GM23248 (cell line): ENCODE data around the gene WWTR1. TPM values are rescaled to one million over a fixed set of nuclear protein-coding genes. Genes with fewer than 3 reads are reported as not detected.
A peak's percentile ranks its signal among the peaks of the same experiment; 100 is the strongest.

Experiments
- DNase-seq: peaks from one replicate; pipeline ENCODE4 v3.0.0-alpha.2; 2015
- H2AFZ ChIP-seq: fragments of 200-600 bp; sonication (generic); 2 replicates; pipeline ENCODE4 v1.6.1; 2016; ENCODE audit warnings: antibody characterized with exemption
- H3F3A ChIP-seq: fragments of 200-600 bp; sonication (generic); 2 replicates; pipeline ENCODE4 v1.6.1; 2016; ENCODE audit warnings: mild to moderate bottlenecking, antibody characterized with exemption, mixed run types; ENCODE audit not compliant: insufficient read depth
- H3K27ac ChIP-seq: fragments of 200-600 bp; sonication (generic); 2 replicates; pipeline ENCODE4 v1.5.1; 2016; ENCODE audit warnings: mild to moderate bottlenecking
- H3K27me3 ChIP-seq: fragments of 200-600 bp; sonication (generic); replicated peaks from 2 replicates; pipeline ENCODE4 v1.6.1; 2016; ENCODE audit warnings: mild to moderate bottlenecking; ENCODE audit not compliant: insufficient read depth
- H3K36me3 ChIP-seq: fragments of 200-600 bp; sonication (generic); 2 replicates; pipeline ENCODE4 v1.6.1; 2016; ENCODE audit warnings: low read depth, mild to moderate bottlenecking
- H3K4me1 ChIP-seq: fragments of 200-600 bp; sonication (generic); 2 replicates; pipeline ENCODE4 v1.6.1; 2016; ENCODE audit warnings: mild to moderate bottlenecking; ENCODE audit not compliant: insufficient read depth
- H3K4me2 ChIP-seq: fragments of 200-600 bp; sonication (generic); one replicate; pipeline ENCODE4 v1.6.1; 2016; ENCODE audit warnings: mild to moderate bottlenecking; ENCODE audit not compliant: unreplicated experiment
- H3K4me3 ChIP-seq: fragments of 200-600 bp; sonication (generic); 2 replicates; pipeline ENCODE4 v1.5.1; 2016; ENCODE audit warnings: mild to moderate bottlenecking
- H3K79me2 ChIP-seq: fragments of 200-600 bp; sonication (generic); 2 replicates; pipeline ENCODE4 v1.6.1; 2016; ENCODE audit warnings: mild to moderate bottlenecking; ENCODE audit not compliant: insufficient read depth
- H3K9ac ChIP-seq: fragments of 200-600 bp; sonication (generic); 2 replicates; pipeline ENCODE4 v1.6.1; 2016; ENCODE audit warnings: mild to moderate bottlenecking
- H3K9me2 ChIP-seq: fragments of 200-600 bp; sonication (generic); 2 replicates; pipeline ENCODE4 v1.6.1; 2016; ENCODE audit warnings: mixed run types, mild to moderate bottlenecking, moderate library complexity; ENCODE audit not compliant: insufficient read depth
- H3K9me3 ChIP-seq: fragments of 200-600 bp; sonication (generic); one replicate; pipeline ENCODE4 v1.6.1; 2017; ENCODE audit warnings: low read depth
- H4K20me1 ChIP-seq: fragments of 200-600 bp; sonication (generic); 2 replicates; pipeline ENCODE4 v1.6.0; 2016; ENCODE audit not compliant: insufficient read depth
- EZH2 ChIP-seq: fragments of 200-600 bp; sonication (generic); IDR thresholded peaks from 2 replicates; pipeline ENCODE4 v1.6.1; 2018; ENCODE audit warnings: antibody characterized with exemption, mild to moderate bottlenecking; ENCODE audit not compliant: insufficient read depth, poor library complexity, severe bottlenecking
- EZH2phosphoT487 ChIP-seq: fragments of 200-600 bp; sonication (generic); IDR thresholded peaks from 2 replicates; pipeline ENCODE4 v1.6.1; 2018; ENCODE audit warnings: antibody characterized with exemption, moderate library complexity, mild to moderate bottlenecking, low read depth; ENCODE audit not compliant: insufficient read depth
- WGBS, 2 experiments: methylation state at CpG; one replicate each; pipeline ENCODE4 v1.1.6; 2015 to 2017; ENCODE audit warnings: low lambda C conversion rate in 2 of 2, low coverage in 1 of 2; ENCODE audit errors: missing lambda C conversion rate in 2 of 2; 5-methylcytosine and 5-hydroxymethylcytosine counted together
- in situ Hi-C: fragments of 300-500 bp; cut with MboI; formaldehyde crosslinking; loops from 2 replicates; pipeline ENCODE4 v1.15.0; 2020
- polyA plus RNA-seq: library from polyadenylated mRNA; unstranded; fragments of >200 nt; fragmentation: Nextera tagmentation; extraction: Ambion mirVana; gene quantifications from 2 replicates; pipeline ENCODE4 v1.2.1, GENCODE V29; 2016
- total RNA-seq: library from RNA; depleted of rRNA; stranded (reverse); fragments of >200 nt; shearing (Covaris generic); gene quantifications from 2 replicates; pipeline ENCODE4 v1.2.3, GENCODE V29; 2014

The WWTR1 gene
- total and polyA plus RNA-seq, 2 experiments from 2014 or later = 53.3 to 75.7 TPM

DNA sequence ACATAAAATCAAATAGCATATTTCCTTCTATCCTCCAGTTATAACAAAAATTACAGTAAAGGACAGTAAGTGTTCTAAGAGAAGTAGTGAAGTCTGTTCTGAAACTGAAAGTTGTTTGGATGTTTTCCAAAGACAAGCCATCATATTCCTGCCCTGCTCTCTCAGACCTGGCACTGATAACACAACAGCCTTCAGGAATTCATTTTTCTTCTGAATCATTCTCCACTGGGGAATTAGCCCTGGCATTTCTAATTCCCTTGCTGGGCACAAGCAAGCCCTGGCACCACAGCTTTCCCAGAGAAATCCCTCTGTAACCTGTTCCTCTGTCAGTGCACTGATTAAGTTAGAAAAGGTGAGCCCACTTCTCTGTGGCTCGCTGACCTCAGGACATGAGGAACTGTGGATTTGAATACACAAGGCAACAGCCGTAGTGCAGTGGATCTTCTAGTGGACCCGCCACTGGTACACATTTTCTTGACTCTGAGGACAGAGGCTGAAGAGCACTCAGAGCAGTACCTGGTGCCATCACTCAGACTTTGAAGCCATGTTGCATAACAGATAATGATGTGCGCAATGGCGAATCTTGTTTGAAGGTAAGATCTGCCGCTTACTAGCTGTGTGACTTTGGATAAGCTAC lies 61.6 kb downstream of the WWTR1 start:
- no peaks in the 10 kb centered on the region for H4K20me1 ChIP-seq
- H3K9me3 ChIP-seq = no peaks in the 10 kb centered on the region
- peaks cover 100% of the 10 kb centered on the region for H3K79me2 ChIP-seq
- H3K4me3 ChIP-seq = no peak overlapping the region
- no peak for TF ChIP-seq EZH2
- no peak for TF ChIP-seq EZH2phosphoT487
- H3F3A ChIP-seq = no peaks in the 10 kb centered on the region
- H3K4me1 ChIP-seq = peaks cover 12% of the 10 kb centered on the region
- no peaks in the 10 kb centered on the region for H3K27me3 ChIP-seq
- in situ Hi-C loops = no loop called here
- H2AFZ ChIP-seq = no peak overlapping the region
- H3K9me2 ChIP-seq = no peaks in the 10 kb centered on the region
- H3K9ac ChIP-seq = no peak overlapping the region
- no peaks in the 10 kb centered on the region for H3K36me3 ChIP-seq
- DNase-seq = peak; percentile 52
- WGBS, 2 experiments = 82 to 90% methylated on average over 6 of the region's 6 CpGs
- peak overlapping the region; percentile 51 for H3K4me2 ChIP-seq
- peak overlapping the region; percentile 2; the same call in 1 of the 2 replicates for H3K27ac ChIP-seq

DNA sequence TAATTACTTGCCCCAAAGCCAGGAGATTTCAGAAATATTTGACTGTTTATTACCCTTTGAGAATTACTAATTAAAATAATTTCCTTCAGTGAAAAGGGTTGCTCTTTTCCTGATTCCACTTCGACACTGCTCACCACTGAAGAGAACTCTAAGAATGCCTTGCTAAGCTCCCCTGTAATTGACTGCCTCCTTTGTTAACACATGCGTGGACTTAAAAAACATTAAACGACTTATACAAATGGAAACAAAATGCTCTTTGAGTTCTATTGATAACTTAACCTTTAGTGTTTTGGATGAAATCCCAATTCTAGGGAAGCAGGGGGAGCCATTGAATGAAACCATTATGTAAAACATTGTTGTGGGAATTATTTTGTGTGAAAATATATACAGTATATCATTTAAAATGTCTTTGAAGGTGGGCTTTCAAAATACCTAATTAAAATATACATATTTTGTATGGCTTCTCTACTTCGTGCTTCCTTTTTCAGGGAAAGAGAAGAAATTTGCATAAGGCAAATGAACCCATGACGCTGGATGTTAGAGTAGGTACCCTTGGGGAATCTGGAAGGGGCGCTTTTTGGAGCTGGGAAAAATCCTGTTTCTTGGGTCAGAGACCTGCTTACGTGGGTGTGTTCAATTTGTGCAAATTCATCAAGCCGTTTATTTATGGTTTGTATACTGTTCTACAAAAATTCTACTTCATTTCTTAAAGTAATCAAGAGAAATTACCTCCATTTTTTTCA lies 64.2 kb downstream of the WWTR1 start:
- DNase-seq = no peak
- H3K9ac ChIP-seq = no peak overlapping the region
- WGBS, 2 experiments = 88 to 89% methylated on average over 8 of the region's 8 CpGs
- H3K36me3 ChIP-seq = no peaks in the 10 kb centered on the region
- no peaks in the 10 kb centered on the region for H4K20me1 ChIP-seq
- H2AFZ ChIP-seq = no peak overlapping the region
- TF ChIP-seq EZH2phosphoT487 (no peak), EZH2 (no peak)
- H3K79me2 ChIP-seq = peaks cover 98% of the 10 kb centered on the region
- H3K9me2 ChIP-seq = no peaks in the 10 kb centered on the region
- H3K27ac ChIP-seq = no peak overlapping the region
- no peaks in the 10 kb centered on the region for H3K9me3 ChIP-seq
- H3K4me1 ChIP-seq = peaks cover 29% of the 10 kb centered on the region
- peaks cover 13% of the 10 kb centered on the region for H3F3A ChIP-seq
- no peaks in the 10 kb centered on the region for H3K27me3 ChIP-seq
- no peak overlapping the region for H3K4me3 ChIP-seq
- in situ Hi-C loops = no loop called here
- no peak overlapping the region for H3K4me2 ChIP-seq

DNA sequence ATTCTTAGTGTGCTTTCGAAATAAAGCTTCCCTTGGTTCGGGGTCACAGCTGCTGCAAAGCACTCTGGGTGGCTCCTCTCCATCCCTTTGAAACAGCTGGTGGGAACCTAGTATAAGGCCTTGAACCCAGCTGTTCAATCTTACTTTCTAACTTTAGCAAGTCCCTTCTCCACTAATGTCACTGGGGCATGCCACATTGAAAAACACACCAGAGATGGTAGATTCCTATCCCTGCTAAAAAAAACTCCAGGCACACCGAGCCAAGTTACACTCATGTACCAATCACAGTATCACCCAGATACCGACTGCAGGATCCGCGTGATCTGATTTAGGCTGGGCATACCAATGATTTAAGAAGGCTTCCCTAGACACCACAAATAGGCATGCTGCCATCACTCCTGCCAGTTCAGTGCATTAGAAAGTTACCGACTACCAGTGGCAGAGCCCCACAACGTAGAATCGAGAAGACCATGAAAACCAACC lies 65.0 kb downstream of the WWTR1 start:
- Histone ChIP-seq H3K27ac (no peak overlapping the region), H3K27me3 (no peaks in the 10 kb centered on the region), H3K4me3 (no peak overlapping the region), H4K20me1 (no peaks in the 10 kb centered on the region), H2AFZ (no peak overlapping the region), H3K4me1 (peaks cover 32% of the 10 kb centered on the region), H3K9me2 (no peaks in the 10 kb centered on the region), H3K9me3 (no peaks in the 10 kb centered on the region), H3K36me3 (no peaks in the 10 kb centered on the region), H3F3A (peaks cover 21% of the 10 kb centered on the region), H3K79me2 (peaks cover 98% of the 10 kb centered on the region), H3K9ac (no peak overlapping the region), H3K4me2 (no peak overlapping the region)
- TF ChIP-seq EZH2phosphoT487 = no peak
- no peak for TF ChIP-seq EZH2
- DNase-seq = no peak
- in situ Hi-C loops = no loop called here
- WGBS, 2 experiments = 67 to 68% methylated on average over 9 of the region's 9 CpGs

DNA sequence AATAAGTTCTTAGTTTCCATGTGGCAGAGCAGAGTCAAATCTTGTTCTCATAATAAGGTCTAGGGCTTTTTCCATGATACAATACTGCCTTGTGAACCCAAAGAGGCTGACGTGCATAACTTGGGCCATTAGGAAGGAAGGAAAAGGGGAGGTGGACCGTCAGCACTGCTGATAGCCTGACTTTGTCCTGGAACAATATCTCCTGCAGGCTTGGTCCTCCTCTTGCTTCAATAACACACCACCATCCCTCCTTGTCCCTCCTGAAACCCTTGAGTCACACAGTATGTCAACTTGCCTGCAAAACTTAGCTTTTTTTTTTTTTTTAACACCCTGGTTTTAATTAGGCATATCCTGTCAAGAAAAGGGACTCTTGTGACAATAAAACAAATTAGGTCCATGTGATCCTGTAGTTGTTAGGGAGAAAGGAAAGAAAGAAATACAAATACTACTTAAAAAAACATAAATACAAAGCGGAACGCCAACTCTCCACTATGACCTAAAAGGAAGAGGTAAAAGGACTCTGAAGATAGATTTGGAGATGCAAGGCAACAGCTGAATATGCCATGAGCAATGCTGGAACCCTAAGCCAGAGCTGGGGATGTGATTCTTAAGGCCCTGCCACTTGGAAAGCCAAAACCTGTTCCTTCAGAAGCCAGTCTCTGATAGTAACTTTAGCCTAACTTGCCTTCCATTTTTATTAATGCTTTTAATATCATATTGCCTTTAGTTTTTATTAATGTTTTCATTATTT lies 67.0 kb downstream of the WWTR1 start:
- peaks cover 98% of the 10 kb centered on the region for H3K79me2 ChIP-seq
- H3K9me2 ChIP-seq = no peaks in the 10 kb centered on the region
- in situ Hi-C loops = no loop called here
- no peaks in the 10 kb centered on the region for H3K27me3 ChIP-seq
- H3K9ac ChIP-seq = no peak overlapping the region
- H3K9me3 ChIP-seq = no peaks in the 10 kb centered on the region
- 0 out of 2 replicates have a peak overlapping the region, but pooled peaks have one; percentile 2 for H3K27ac ChIP-seq
- peaks cover 38% of the 10 kb centered on the region for H3F3A ChIP-seq
- H3K4me2 ChIP-seq = no peak overlapping the region
- peaks cover 40% of the 10 kb centered on the region for H3K4me1 ChIP-seq
- H3K4me3 ChIP-seq = no peak overlapping the region
- 43 to 50% methylated on average over 4 of the region's 4 CpGs for WGBS, 2 experiments
- no peak overlapping the region for H2AFZ ChIP-seq
- H4K20me1 ChIP-seq = no peaks in the 10 kb centered on the region
- no peak for TF ChIP-seq EZH2
- no peak for TF ChIP-seq EZH2phosphoT487
- no peak for DNase-seq
- no peaks in the 10 kb centered on the region for H3K36me3 ChIP-seq
